GM08714 (cell line): ENCODE results near the gene RHBDD2.
"Not testable (repeated sequence)": the region's sequence is repeated elsewhere in the genome, so short reads cannot be mapped to it uniquely, and the experiment has no call there.

Experiments
- H3K4me3 ChIP-seq: fragments of 200-500 bp; sonication (Bioruptor generic); 2 replicates; pipeline ENCODE4 v1.5.1; 2014; ENCODE audit warnings: mild to moderate bottlenecking, low read length, inconsistent platforms
- ZNF274 ChIP-seq: IDR thresholded peaks from 2 replicates; pipeline ENCODE4 v1.6.1; 2012; ENCODE audit warnings: mild to moderate bottlenecking, low read depth, low read length

RHBDD2 gene

GRCh38 chr7:75878769-75879611 lies at the start of gene RHBDD2:
TSS of gene RHBDD2 (plus strand) at chr7:75879034. CDS start at chr7:75879083, 49 bp downstream.
- H3K4me3 ChIP-seq = peak within 1 kb of the TSS; percentile 99
- TF ChIP-seq ZNF274 = no peak

DNA sequence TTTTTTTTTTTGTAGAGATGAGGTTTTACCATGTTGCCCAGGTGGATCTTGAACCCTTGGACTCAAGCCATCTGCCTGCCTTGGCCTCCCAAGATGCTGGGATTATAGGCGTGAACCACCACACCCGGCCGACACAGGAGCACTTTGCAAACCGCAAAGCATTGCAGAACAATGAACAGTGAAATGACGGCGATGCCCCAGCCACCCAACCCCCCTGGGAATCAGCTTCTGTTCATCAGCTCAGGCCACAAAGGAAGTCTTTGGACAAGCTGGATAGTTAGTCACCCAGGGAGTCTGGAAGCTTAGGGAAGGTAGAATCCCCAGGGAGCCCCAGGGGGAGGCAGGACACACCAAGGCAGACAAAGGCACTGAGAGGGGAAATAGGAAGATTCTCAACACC lies 49.2 kb upstream of the RHBDD2 start:
- not testable (repeated sequence) for H3K4me3 ChIP-seq

- H3K4me3 ChIP-seq = no peak overlapping the region
- no peak for TF ChIP-seq ZNF274
These were observed 47.9 kb upstream of the RHBDD2 start for GRCh38 chr7:75830978-75831377.

- not testable (repeated sequence) for H3K4me3 ChIP-seq
These were observed 45.2 kb upstream of the RHBDD2 start for GRCh38 chr7:75833662-75834061.

GRCh38 chr7:75835688-75836285 lies 43.0 kb upstream of the RHBDD2 start:
- TF ChIP-seq ZNF274 = no peak
- no peak overlapping the region for H3K4me3 ChIP-seq

DNA sequence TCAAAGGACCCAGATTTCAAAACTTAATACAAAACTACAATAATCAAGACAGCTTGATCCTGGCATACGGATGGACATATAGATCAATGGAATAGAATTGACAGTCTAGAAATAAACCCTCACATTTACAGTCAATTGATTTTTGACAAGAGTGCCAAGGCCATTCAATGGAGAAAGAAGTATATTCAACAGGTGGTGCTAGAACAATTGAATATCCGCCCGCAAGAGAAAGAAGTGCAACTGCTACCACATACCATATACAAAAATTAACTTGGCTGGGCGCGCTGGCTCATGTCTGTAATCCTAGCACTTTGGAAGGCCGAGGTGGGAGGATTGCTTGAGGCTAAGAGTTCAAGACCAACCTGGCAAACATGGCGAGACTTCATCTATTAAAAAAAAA lies 42.0 kb upstream of the RHBDD2 start:
- no peak overlapping the region for H3K4me3 ChIP-seq
- no peak for TF ChIP-seq ZNF274

DNA sequence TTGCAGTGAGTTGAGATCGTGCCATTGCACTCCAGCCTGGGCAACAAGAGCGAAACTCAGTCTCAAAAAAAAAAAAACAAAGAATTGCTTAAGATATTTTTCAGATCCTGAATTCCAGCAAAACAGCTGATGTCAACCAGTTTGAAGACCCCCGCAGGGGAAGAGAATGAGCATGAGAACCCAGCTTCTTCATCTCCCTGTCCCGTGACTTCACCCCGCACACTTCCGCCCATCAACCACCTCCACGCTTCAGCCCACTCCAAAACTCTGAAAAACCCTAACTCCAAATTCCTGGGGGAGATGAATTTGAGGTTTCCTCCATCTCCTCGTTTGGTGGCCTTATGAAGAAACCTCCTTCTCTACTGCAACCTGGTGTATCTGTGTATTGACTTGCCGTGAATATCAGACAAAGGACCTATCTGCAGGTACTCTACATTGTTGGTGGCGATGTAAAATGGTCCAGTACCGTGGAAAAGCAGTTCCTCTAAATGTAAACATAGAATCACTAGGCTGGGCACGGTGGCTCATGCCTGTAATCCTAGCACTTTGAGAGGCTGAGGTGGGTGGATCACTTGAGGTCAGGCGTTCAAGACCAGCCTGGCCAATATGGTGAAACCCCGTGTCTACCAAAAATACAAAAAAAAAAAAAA lies 40.4 kb upstream of the RHBDD2 start:
- H3K4me3 ChIP-seq = not testable (repeated sequence)

GRCh38 chr7:75840029-75840428 lies 38.8 kb upstream of the RHBDD2 start:
- H3K4me3 ChIP-seq = no peak overlapping the region
- no peak for TF ChIP-seq ZNF274

DNA sequence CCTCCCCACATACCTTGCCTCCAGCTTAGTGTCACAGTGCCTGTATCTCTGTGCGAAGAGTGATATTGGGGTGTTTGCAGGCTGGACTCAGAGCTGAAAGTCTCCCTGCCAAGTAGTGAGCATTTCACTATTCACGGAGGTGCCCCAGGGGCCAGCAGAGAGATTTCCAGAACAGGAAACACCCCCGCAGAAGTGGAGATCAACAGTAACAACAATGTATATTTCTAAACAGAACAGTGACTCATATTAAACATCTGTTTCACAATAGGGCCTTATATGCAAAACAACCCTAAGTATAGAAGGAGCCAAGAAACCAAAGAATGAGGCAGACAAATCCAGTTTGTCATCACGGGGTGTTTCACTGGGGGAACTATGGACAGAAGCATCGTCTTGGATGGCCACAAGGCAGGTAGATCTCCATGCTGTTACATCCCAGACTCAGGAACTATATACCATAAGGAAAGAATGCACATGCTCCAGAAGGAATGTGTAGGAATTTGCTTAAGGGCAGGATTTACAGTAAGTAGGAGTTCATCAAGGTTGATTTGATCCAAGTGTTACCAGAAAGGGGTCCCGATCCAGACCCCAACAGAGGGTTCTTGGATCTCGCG lies 35.9 kb upstream of the RHBDD2 start:
- TF ChIP-seq ZNF274 = no peak
- no peak overlapping the region for H3K4me3 ChIP-seq

DNA sequence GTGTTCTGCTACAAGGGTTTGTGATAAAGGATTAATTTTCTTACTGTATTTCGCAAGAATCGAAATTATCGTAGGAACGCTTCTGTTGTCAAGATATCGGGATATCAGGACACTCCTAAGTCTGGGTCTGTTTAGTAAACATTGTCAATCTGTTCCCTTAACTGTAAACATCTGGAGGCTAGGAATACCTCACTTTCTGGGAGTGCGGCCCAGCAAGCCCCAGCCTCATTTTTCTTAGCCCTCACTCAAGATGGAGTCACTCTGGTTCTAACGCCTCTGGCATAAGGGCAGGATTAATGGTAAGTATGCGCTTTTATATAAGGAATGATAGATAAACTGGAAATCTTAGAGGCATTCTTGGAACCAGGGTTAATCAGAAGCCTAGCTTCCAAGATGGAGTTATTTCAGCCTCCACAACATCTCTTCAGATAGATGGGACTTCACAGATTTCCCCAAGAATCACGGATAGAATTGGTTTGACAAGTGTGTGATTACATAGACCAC lies 35.2 kb upstream of the RHBDD2 start:
- no peak for TF ChIP-seq ZNF274
- H3K4me3 ChIP-seq = no peak overlapping the region

- H3K4me3 ChIP-seq = no peak overlapping the region
- TF ChIP-seq ZNF274 = no peak
These were observed 34.7 kb upstream of the RHBDD2 start for GRCh38 chr7:75844158-75844557.

- H3K4me3 ChIP-seq = not testable (repeated sequence)
These were observed 33.7 kb upstream of the RHBDD2 start for GRCh38 chr7:75845132-75845531.

GRCh38 chr7:75847707-75848106 lies 31.1 kb upstream of the RHBDD2 start:
- H3K4me3 ChIP-seq = no peak overlapping the region
- TF ChIP-seq ZNF274 = no peak

DNA sequence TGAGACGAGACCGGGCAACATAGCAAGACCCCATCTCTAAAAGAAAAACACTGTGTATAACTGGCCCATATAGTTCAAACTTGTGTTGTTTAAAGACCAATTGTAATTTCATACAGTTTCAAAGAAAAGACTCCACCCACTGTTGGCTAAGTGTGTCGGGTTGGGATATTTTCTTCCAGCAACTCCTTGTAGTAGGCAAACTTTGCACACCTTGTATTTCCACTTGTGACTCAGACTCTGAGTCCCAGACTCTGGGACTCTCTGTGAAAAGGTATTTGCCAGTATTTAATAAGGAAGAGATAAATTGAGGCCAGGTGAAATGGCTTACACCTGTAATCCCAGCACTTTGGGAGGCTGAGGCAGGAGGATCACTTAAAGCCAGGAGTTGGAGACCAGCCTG lies 29.3 kb upstream of the RHBDD2 start:
- H3K4me3 ChIP-seq = no peak overlapping the region
- TF ChIP-seq ZNF274 = no peak

GRCh38 chr7:75850235-75850634 lies 28.6 kb upstream of the RHBDD2 start:
- H3K4me3 ChIP-seq = no peak overlapping the region
- no peak for TF ChIP-seq ZNF274
